ENCODE measurements around the gene PER3. TPM values are rescaled to one million over a fixed set of nuclear protein-coding genes. Genes with fewer than 3 reads are reported as not detected.

PER3 gene
- total and polyA plus RNA-seq, 2 donors (not counting 1 experiment from before 2014, with no cell fraction given): 2.4 to 5.8 TPM

DNA sequence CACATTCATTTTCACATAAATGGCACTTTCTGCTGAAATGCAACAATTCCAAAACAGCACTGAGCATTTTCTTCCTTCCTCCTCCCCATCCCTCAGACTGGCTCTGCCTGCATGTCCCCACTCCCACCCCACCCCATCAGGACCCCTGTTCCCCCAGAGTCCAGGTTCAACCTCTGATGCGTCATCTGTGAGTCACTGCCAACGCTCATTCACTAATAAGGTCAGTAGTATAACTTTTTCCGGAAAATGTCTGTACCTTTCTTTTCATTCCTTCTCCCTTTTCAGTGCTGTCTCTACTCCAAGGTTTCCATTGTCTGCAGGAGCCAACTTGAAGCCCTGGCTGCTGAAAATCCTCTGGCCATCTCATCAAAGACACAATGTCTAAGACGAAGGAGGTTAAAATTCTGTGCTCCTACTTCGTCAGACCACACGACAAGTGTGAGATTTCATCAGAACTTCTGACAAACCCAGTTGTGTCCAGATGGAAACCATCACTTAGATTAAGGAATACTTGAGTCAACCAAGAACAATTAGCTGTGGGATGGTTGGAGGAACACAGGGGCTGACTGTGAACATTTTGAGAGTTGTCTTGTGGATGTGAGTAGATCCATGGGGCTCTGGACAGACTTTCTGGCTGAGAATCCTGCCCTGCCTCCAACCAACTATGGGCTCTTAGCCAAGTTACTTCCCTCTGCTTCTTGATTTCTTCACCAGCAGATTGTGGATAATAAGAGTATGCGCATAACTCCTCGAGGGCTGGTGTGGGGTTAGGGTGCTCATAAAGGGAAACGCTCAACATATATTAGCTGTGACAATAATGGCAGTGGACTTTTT lies 104.4 kb downstream of the PER3 start:
- ChIA-PET CTCF (interaction anchor here (0.8 kb wide), 1 partner anchor 136 kb away, joined by 4 read pairs; no protein-coding TSS in a partner anchor), POLR2A (no interaction called here)
- Histone ChIP-seq H3K27ac (ENCODE audit: low read length in 2 of 2) (no peak overlapping the region), H3K9me3 (ENCODE audit: control extremely low read depth in 1 of 3, control insufficient read depth in 2 of 3, insufficient read depth in 1 of 3, low read length in 2 of 3) (peaks cover 0 to 6% (median 0%) of the 10 kb centered on the region in 3 donors), H3K36me3 (replicated peaks in 1 of 2; ENCODE audit: control extremely low read depth in 1 of 2, control insufficient read depth in 1 of 2, extremely low read depth in 1 of 2, insufficient read depth in 2 of 2, low read length in 1 of 2) (no peaks in the 10 kb centered on the region), H4K20me1 (ENCODE audit: control insufficient read depth, insufficient read depth, low read length, poor library complexity, severe bottlenecking) (no peaks in the 10 kb centered on the region), H2AFZ (ENCODE audit: insufficient read depth, low read depth, low read length, poor library complexity, severe bottlenecking) (no peak overlapping the region), H3K79me2 (ENCODE audit: control insufficient read depth, insufficient read depth, low read length) (no peaks in the 10 kb centered on the region), H3K4me3 (ENCODE audit: control extremely low read depth in 1 of 5, extremely low read depth in 1 of 5, insufficient read depth in 1 of 5, low read depth in 2 of 5, low read length in 4 of 5) (no peak overlapping the region), H3K4me2 (replicated peaks; ENCODE audit: low read depth, low read length, poor library complexity, severe bottlenecking) (no peak overlapping the region), H3K9ac (ENCODE audit: low read length) (no peak overlapping the region), H3K27me3 (replicated peaks in 1 of 4; ENCODE audit: control extremely low read depth in 1 of 4, control insufficient read depth in 3 of 4, insufficient read depth in 4 of 4, low read length in 3 of 4) (peaks cover 0 to 14% (median 8%) of the 10 kb centered on the region in 4 experiments), H3K4me1 (ENCODE audit: control insufficient read depth in 2 of 2, insufficient read depth in 2 of 2, low read length in 2 of 2) (no peaks in the 10 kb centered on the region)
- TF ChIP-seq, protein P1, sequence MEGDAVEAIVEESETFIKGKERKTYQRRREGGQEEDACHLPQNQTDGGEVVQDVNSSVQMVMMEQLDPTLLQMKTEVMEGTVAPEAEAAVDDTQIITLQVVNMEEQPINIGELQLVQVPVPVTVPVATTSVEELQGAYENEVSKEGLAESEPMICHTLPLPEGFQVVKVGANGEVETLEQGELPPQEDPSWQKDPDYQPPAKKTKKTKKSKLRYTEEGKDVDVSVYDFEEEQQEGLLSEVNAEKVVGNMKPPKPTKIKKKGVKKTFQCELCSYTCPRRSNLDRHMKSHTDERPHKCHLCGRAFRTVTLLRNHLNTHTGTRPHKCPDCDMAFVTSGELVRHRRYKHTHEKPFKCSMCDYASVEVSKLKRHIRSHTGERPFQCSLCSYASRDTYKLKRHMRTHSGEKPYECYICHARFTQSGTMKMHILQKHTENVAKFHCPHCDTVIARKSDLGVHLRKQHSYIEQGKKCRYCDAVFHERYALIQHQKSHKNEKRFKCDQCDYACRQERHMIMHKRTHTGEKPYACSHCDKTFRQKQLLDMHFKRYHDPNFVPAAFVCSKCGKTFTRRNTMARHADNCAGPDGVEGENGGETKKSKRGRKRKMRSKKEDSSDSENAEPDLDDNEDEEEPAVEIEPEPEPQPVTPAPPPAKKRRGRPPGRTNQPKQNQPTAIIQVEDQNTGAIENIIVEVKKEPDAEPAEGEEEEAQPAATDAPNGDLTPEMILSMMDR (IDR thresholded peaks at IDR 0.05): no peak
- TF ChIP-seq EZH2 (IDR thresholded peaks at IDR 0.05; ENCODE audit: borderline replicate concordance, insufficient read depth, low read depth, low read length, poor library complexity, severe bottlenecking): no peak
- no peaks in the 10 kb centered on the region for H3K4me1 Mint-ChIP-seq
- H3K9me3 Mint-ChIP-seq (ENCODE audit: insufficient read depth): peaks cover 4% of the 10 kb centered on the region
- intact Hi-C loops (cut with micrococcal nuclease): no loop called here
- 100% methylated on average over 4 of the region's 9 CpGs for WGBS (ENCODE audit: insufficient coverage)
- DNase-seq (no peak), ATAC-seq (ENCODE audit: low read depth) (no peak)
- no peak overlapping the region for H3K27ac Mint-ChIP-seq
- no peak overlapping the region for H3K4me3 Mint-ChIP-seq
- peaks cover 6% of the 10 kb centered on the region for H3K27me3 Mint-ChIP-seq

DNA sequence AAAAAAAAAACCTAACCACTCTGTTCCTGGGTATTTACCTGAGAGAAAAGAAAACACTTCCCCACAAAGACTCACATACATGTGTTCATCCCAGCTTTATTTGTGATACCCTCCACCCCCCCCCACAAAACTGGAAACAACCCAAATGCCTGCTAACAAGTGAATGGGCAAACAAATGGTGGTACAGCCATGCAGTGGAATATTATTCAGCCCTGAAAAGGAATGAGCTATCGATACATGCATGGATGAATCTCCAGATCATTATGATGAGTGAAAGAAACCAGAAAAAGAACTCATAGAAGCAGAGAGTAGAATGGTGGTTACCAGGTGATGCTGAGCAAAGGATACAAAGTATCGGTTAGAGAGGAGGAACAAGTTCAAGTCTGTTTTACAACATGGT lies 106.8 kb downstream of the PER3 start:
- ChIA-PET CTCF (no interaction called here), POLR2A (no interaction called here)
- H3K4me1 ChIP-seq (ENCODE audit: control insufficient read depth in 2 of 2, insufficient read depth in 2 of 2, low read length in 2 of 2): no peaks in the 10 kb centered on the region
- no peak overlapping the region for H3K27ac Mint-ChIP-seq
- H3K4me2 ChIP-seq (replicated peaks; ENCODE audit: low read depth, low read length, poor library complexity, severe bottlenecking): no peak overlapping the region
- peaks cover 6% of the 10 kb centered on the region for H3K27me3 Mint-ChIP-seq
- no peak overlapping the region for H3K9ac ChIP-seq (ENCODE audit: low read length)
- peaks cover 0 to 9% (median 5%) of the 10 kb centered on the region in 4 experiments for H3K27me3 ChIP-seq (replicated peaks in 1 of 4; ENCODE audit: control extremely low read depth in 1 of 4, control insufficient read depth in 3 of 4, insufficient read depth in 4 of 4, low read length in 3 of 4)
- H3K79me2 ChIP-seq (ENCODE audit: control insufficient read depth, insufficient read depth, low read length): no peaks in the 10 kb centered on the region
- intact Hi-C loops (cut with micrococcal nuclease): no loop called here
- no peak overlapping the region for H3K27ac ChIP-seq (ENCODE audit: low read length in 2 of 2)
- H3K4me3 ChIP-seq (ENCODE audit: control extremely low read depth in 1 of 5, extremely low read depth in 1 of 5, insufficient read depth in 1 of 5, low read depth in 2 of 5, low read length in 4 of 5): no peak overlapping the region
- no peak overlapping the region for H3K4me3 Mint-ChIP-seq
- no peaks in the 10 kb centered on the region for H3K9me3 Mint-ChIP-seq (ENCODE audit: insufficient read depth)
- ATAC-seq (ENCODE audit: low read depth) (no peak), DNase-seq (no peak)
- H4K20me1 ChIP-seq (ENCODE audit: control insufficient read depth, insufficient read depth, low read length, poor library complexity, severe bottlenecking): no peaks in the 10 kb centered on the region
- no peaks in the 10 kb centered on the region for H3K4me1 Mint-ChIP-seq
- no peaks in the 10 kb centered on the region for H3K9me3 ChIP-seq (ENCODE audit: control extremely low read depth in 1 of 3, control insufficient read depth in 2 of 3, insufficient read depth in 1 of 3, low read length in 2 of 3)
- no peak overlapping the region for H2AFZ ChIP-seq (ENCODE audit: insufficient read depth, low read depth, low read length, poor library complexity, severe bottlenecking)
- 100% methylated on average over 2 of the region's 2 CpGs for WGBS (ENCODE audit: insufficient coverage)
- TF ChIP-seq EZH2 (IDR thresholded peaks at IDR 0.05; ENCODE audit: borderline replicate concordance, insufficient read depth, low read depth, low read length, poor library complexity, severe bottlenecking): no peak
- TF ChIP-seq, protein P1 (IDR thresholded peaks at IDR 0.05): no peak
- H3K36me3 ChIP-seq (replicated peaks in 1 of 2; ENCODE audit: control extremely low read depth in 1 of 2, control insufficient read depth in 1 of 2, extremely low read depth in 1 of 2, insufficient read depth in 2 of 2, low read length in 1 of 2): no peaks in the 10 kb centered on the region
